ENCODE measurements around the gene MYBPC3.
"Not testable (repeated sequence)": the region's sequence is repeated elsewhere in the genome, so short reads cannot be mapped to it uniquely, and the experiment has no call there.

The MYBPC3 gene

DNA sequence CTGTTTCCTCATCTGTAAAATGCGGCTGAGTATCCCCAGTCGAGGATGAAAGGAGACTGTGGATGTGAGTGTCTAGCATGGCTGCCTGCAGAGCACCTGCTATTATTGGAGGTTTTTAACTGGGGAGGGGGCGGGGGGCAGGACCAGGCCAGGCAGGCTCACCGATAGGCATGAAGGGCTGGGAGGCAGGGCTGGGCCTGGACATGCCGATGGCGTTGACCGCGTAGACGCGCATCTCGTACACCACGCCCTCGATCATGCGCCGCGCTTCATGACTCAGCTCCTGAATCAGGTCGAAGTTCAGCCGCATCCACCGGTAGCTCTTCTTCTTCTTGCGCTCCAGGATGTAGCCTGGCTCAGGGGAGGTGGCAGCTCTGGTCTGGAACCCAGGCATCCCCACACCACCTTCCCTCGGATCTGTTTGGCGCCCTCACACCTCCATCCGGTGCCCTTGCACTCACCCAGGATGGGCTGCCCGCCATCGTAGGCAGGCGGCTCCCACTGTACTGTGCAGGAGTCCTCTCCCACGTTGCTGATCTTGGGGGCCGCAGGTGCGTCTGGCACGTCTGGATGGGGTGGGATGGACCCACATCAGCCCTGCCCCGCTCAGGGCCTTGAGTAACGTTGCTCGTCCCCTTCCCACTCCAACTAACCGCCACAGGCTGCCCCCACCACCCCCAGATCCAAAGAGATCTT lies 15.1 kb downstream of the MYBPC3 start:
- Histone ChIP-seq H3K4me1 (ENCODE audit: control insufficient read depth, insufficient read depth, low read length) (no peaks in the 10 kb centered on the region), H3K27ac (ENCODE audit: low read length) (no peak overlapping the region), H3K9me3 (ENCODE audit: control insufficient read depth, insufficient read depth, low read length) (no peaks in the 10 kb centered on the region), H3K4me3 (ENCODE audit: low read length) (no peak overlapping the region), H3K27me3 (ENCODE audit: control insufficient read depth, insufficient read depth, low read length) (no peaks in the 10 kb centered on the region), H3K36me3 (ENCODE audit: control insufficient read depth, insufficient read depth, low read length) (no peaks in the 10 kb centered on the region; the same call in 1 of the 2 replicates)
- DNase-seq (ENCODE audit: low read depth, low spot score): no peak
- no CpG with 5 or more reads among the region's 34 CpGs for WGBS (ENCODE audit: insufficient coverage, insufficient read length)

DNA sequence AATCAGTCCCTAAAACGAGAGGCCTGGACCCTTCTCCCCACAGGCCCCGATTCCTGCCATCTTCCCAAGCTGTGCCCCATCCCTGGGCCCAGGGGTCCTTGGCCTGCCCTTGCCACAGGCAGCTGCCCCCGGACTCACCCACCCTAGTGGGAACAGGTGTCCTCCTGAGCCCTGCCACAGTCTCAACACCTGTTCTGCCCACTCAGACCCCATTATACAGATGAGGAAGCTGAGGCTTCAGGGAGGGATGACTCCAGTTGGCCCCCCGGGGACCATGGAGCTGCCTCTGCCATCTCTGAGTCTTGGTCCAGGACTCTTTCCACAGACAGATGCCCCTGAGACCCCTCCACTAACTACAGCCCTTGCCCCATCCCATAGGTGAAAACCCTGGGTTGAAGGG lies 15.9 kb downstream of the MYBPC3 start:
- Histone ChIP-seq H3K27ac (ENCODE audit: low read length) (no peak overlapping the region), H3K27me3 (ENCODE audit: control insufficient read depth, insufficient read depth, low read length) (no peaks in the 10 kb centered on the region), H3K4me1 (ENCODE audit: control insufficient read depth, insufficient read depth, low read length) (no peaks in the 10 kb centered on the region), H3K4me3 (ENCODE audit: low read length) (no peak overlapping the region), H3K9me3 (ENCODE audit: control insufficient read depth, insufficient read depth, low read length) (no peaks in the 10 kb centered on the region), H3K36me3 (ENCODE audit: control insufficient read depth, insufficient read depth, low read length) (no peaks in the 10 kb centered on the region; the same call in 1 of the 2 replicates)
- DNase-seq (ENCODE audit: low read depth, low spot score): no peak
- WGBS (ENCODE audit: insufficient coverage, insufficient read length): no CpG with 5 or more reads among the region's 4 CpGs

DNA sequence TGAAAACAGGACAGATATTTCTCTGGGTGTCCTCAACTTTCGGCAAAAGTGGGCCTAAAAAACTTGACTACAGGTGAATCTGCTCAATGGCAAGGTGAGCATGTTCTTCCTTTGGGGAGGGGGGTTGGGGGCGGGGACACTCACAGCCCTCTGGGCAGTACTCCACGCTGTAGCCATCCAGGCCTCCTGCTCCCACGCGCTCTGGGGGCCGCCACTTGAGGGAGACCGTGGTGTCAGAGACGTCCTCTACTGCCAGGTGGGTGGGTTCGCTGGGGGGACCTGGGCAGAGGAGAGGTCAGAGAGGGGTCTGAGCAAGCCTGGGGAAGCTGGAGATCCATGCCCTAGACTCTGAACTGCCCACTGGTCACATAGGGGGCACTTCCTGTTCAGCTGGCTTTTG lies 16.8 kb downstream of the MYBPC3 start:
- DNase-seq (ENCODE audit: low read depth, low spot score): no peak
- no peaks in the 10 kb centered on the region; the same call in 1 of the 2 replicates for H3K36me3 ChIP-seq (ENCODE audit: control insufficient read depth, insufficient read depth, low read length)
- no peaks in the 10 kb centered on the region for H3K9me3 ChIP-seq (ENCODE audit: control insufficient read depth, insufficient read depth, low read length)
- no peaks in the 10 kb centered on the region for H3K27me3 ChIP-seq (ENCODE audit: control insufficient read depth, insufficient read depth, low read length)
- H3K4me1 ChIP-seq (ENCODE audit: control insufficient read depth, insufficient read depth, low read length): no peaks in the 10 kb centered on the region
- no CpG with 5 or more reads among the region's 9 CpGs for WGBS (ENCODE audit: insufficient coverage, insufficient read length)
- no peak overlapping the region for H3K27ac ChIP-seq (ENCODE audit: low read length)
- H3K4me3 ChIP-seq (ENCODE audit: low read length): no peak overlapping the region

DNA sequence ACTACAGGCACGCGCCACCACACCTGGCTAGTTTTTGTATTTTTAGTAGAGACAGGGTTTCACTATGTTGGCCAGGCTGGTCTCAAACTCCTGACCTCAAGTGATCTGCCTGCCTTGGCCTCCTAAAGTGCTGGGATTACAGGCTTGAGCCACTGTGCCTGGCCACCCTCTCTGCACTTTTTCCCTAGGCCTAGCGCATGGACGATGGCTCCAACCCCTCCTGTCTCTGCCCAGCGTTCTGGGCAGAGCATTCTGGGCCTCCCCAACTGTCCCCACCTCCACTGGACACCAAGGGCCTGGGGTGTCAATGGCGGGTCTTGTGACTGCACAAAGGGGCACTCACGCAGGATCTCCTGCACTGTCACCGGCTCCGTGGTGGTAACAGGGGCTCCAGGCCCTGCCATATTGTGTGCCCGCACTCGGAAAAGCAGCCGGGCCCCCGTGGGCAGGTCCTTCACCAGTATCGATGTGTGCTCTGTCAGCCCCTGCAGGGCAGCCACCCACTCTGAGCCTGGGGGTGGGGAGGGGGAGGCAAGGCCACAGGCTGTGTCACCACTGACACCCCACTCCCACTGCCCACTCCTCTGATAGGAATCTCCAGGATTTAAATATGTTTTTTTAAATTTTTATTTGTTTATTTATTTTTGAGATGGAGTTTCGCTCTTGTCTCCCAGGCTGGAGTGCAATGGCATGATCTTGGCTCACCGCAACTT lies 17.6 kb downstream of the MYBPC3 start:
- DNase-seq (ENCODE audit: low read depth, low spot score); H3K9me3 ChIP-seq (ENCODE audit: control insufficient read depth, insufficient read depth, low read length); H3K4me3 ChIP-seq (ENCODE audit: low read length); H3K27me3 ChIP-seq (ENCODE audit: control insufficient read depth, insufficient read depth, low read length); H3K36me3 ChIP-seq (ENCODE audit: control insufficient read depth, insufficient read depth, low read length); H3K4me1 ChIP-seq (ENCODE audit: control insufficient read depth, insufficient read depth, low read length); H3K27ac ChIP-seq (ENCODE audit: low read length): not testable (repeated sequence)
- WGBS (ENCODE audit: insufficient coverage, insufficient read length): no CpG with 5 or more reads among the region's 16 CpGs

DNA sequence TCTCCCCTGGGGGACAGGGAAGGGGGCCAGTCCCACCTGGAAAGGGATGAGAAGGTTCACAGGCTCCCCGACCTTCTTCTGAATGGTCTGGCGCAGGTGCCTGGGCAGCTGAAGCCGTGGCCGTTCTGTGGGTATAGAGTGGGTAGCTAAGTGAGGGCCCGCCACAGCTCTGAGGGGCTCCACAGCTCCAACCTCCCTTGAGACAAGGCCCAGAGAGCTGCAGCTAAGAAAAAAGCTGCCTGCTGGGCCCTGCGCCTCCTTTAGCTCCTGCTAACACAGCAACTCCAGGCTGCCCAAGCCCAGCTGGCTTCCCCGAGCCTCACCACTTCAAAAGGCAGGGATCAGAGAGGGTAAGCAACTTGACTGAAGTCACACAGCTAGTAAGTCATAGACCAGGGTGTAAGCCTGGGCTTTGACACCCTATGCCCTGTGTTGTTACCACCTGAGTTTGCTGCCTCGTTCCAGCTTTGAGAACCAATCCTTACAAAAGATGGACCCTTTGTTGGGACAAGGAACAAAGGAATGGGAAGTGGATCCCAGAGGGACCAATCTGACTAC lies 18.5 kb downstream of the MYBPC3 start:
- H3K9me3 ChIP-seq (ENCODE audit: control insufficient read depth, insufficient read depth, low read length): no peaks in the 10 kb centered on the region
- H3K27me3 ChIP-seq (ENCODE audit: control insufficient read depth, insufficient read depth, low read length): no peaks in the 10 kb centered on the region
- DNase-seq (ENCODE audit: low read depth, low spot score): no peak
- no peaks in the 10 kb centered on the region for H3K4me1 ChIP-seq (ENCODE audit: control insufficient read depth, insufficient read depth, low read length)
- peaks cover 3% of the 10 kb centered on the region for H3K36me3 ChIP-seq (ENCODE audit: control insufficient read depth, insufficient read depth, low read length)
- WGBS (ENCODE audit: insufficient coverage, insufficient read length): no CpG with 5 or more reads among the region's 8 CpGs
- no peak overlapping the region for H3K27ac ChIP-seq (ENCODE audit: low read length)
- no peak overlapping the region for H3K4me3 ChIP-seq (ENCODE audit: low read length)

DNA sequence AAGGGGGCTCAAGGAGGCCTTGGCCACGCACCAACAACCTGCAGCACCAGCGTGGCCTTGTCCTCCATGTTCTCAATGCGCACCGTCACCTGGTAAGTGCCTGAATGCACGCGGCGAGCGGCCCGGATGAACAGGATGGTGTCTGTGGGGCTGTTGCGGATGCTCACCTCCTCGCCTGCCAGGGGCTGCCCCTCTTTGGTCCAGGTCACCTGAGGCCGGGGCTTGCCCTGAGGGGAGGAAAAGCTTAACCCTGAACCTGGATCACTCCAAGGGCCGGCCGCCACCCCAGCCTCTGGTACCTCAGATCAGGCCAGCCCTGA lies 19.0 kb downstream of the MYBPC3 start:
- WGBS (ENCODE audit: insufficient coverage, insufficient read length): no CpG with 5 or more reads among the region's 14 CpGs
- peaks cover 6% of the 10 kb centered on the region for H3K36me3 ChIP-seq (ENCODE audit: control insufficient read depth, insufficient read depth, low read length)
- no peak for DNase-seq (ENCODE audit: low read depth, low spot score)
- H3K27me3 ChIP-seq (ENCODE audit: control insufficient read depth, insufficient read depth, low read length): no peaks in the 10 kb centered on the region
- H3K27ac ChIP-seq (ENCODE audit: low read length): no peak overlapping the region
- H3K4me3 ChIP-seq (ENCODE audit: low read length): no peak overlapping the region
- H3K4me1 ChIP-seq (ENCODE audit: control insufficient read depth, insufficient read depth, low read length): no peaks in the 10 kb centered on the region
- H3K9me3 ChIP-seq (ENCODE audit: control insufficient read depth, insufficient read depth, low read length): no peaks in the 10 kb centered on the region

DNA sequence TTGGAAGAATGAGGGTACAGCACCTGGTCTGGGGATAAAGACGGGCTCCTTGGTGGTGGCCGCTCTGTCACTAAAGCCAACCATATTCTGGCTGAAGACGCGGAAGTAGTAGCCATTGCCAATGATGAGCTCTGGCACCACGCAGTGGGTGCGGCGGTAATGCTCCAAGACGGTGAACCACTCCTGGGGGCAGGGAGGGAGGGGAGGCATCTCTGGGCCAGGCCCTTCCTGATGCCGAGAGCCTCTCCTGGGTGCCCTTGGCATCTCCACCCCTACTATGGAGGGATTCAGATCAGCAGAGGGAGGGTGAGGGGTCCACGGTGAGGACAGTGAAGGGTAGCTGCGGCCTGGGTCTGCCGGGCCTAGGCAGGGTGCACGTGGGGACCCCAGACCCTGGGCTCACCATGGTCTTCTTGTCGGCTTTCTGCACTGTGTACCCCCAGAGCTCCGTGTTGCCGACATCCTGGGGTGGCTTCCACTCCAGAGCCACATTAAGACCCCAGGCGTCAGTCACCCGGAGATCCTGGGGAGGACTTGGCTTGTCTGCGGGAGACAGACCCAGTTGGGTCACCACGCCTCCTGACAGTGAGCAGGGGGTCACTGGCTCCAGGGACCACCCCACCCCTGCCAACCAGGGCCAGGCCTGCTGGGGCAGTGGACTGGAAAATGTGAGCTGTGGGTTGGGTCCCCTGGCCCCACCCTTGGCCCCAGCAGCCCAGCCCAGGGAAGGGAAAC lies 19.5 kb downstream of the MYBPC3 start:
- no peak for DNase-seq (ENCODE audit: low read depth, low spot score)
- Histone ChIP-seq H3K4me1 (ENCODE audit: control insufficient read depth, insufficient read depth, low read length) (no peaks in the 10 kb centered on the region), H3K36me3 (ENCODE audit: control insufficient read depth, insufficient read depth, low read length) (peaks cover 7% of the 10 kb centered on the region), H3K4me3 (ENCODE audit: low read length) (no peak overlapping the region), H3K27me3 (ENCODE audit: control insufficient read depth, insufficient read depth, low read length) (no peaks in the 10 kb centered on the region), H3K27ac (ENCODE audit: low read length) (no peak overlapping the region), H3K9me3 (ENCODE audit: control insufficient read depth, insufficient read depth, low read length) (no peaks in the 10 kb centered on the region)
- WGBS (ENCODE audit: insufficient coverage, insufficient read length): no CpG with 5 or more reads among the region's 20 CpGs

DNA sequence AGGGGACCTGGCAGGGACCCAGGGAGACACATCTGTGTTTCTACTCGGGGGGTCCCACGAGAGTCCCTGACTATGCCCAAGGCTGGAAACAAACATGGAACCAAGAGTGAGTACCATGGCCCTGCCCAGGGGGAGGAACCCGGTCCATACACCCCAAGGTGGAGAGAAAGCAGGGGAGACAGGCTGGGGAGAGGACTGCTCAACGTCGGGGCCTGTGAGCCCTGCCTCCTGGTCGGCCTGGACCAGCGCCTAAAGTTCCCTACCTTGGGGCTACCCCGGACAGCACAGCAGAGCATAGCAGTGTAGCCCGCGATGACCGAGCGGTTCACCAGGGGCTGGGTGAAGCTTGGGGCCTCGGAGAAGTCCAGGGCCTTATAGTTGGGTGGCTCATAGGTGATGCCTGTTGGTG lies 20.2 kb downstream of the MYBPC3 start:
- no peaks in the 10 kb centered on the region for H3K27me3 ChIP-seq (ENCODE audit: control insufficient read depth, insufficient read depth, low read length)
- peaks cover 10% of the 10 kb centered on the region for H3K36me3 ChIP-seq (ENCODE audit: control insufficient read depth, insufficient read depth, low read length)
- no peak for DNase-seq (ENCODE audit: low read depth, low spot score)
- H3K27ac ChIP-seq (ENCODE audit: low read length): no peak overlapping the region
- no peaks in the 10 kb centered on the region for H3K4me1 ChIP-seq (ENCODE audit: control insufficient read depth, insufficient read depth, low read length)
- H3K9me3 ChIP-seq (ENCODE audit: control insufficient read depth, insufficient read depth, low read length): no peaks in the 10 kb centered on the region
- WGBS (ENCODE audit: insufficient coverage, insufficient read length): no CpG with 5 or more reads among the region's 13 CpGs
- no peak overlapping the region for H3K4me3 ChIP-seq (ENCODE audit: low read length)

DNA sequence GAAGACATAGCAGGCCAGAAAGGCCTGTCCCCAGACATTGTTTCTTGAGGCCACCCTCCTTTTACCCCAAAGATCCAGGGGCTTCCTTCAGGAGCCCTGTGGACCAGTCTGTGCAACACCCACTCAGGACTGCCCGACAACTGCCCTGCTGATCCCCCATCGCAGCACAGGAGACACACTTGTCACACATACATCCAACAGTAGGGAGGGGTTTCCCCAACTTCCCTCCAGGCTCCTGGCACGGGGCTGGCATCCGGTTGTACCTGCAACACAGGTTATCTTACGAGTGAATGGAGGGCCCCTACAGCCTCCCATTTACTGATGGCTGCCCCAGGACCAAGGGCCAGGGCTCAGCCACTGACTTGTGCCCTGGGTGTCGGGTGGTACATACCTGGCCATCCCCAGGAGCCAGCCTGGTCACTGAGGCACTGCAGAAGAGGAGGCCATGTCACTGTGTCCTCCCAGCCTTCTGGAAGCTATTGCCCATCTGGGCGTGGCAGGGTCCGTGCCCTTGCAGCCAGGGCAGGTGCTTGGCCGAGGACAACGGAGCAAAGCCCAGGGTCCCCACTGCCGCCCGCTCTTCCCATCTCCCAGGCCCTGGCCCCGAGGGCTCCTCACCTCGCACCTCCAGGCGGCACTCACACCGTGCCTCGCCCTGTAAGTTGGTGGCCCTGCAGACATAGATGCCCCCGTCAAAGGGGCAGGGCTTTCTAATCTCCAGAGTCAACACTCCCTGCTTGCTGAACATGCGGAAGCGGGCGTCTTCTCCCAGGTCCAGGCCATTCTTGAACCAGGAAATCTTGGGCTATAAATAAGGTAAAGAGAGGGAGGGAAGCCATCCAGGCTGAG lies 20.8 kb downstream of the MYBPC3 start:
- no peak for DNase-seq (ENCODE audit: low read depth, low spot score)
- no CpG with 5 or more reads among the region's 21 CpGs for WGBS (ENCODE audit: insufficient coverage, insufficient read length)
- no peaks in the 10 kb centered on the region for H3K4me1 ChIP-seq (ENCODE audit: control insufficient read depth, insufficient read depth, low read length)
- H3K9me3 ChIP-seq (ENCODE audit: control insufficient read depth, insufficient read depth, low read length): no peaks in the 10 kb centered on the region
- peaks cover 13% of the 10 kb centered on the region for H3K36me3 ChIP-seq (ENCODE audit: control insufficient read depth, insufficient read depth, low read length)
- no peaks in the 10 kb centered on the region for H3K27me3 ChIP-seq (ENCODE audit: control insufficient read depth, insufficient read depth, low read length)
- H3K27ac ChIP-seq (ENCODE audit: low read length): no peak overlapping the region
- no peak overlapping the region for H3K4me3 ChIP-seq (ENCODE audit: low read length)
